ENCODE measurements around the gene CHRM2.

GRCh38 chr7:136877509-136877908 is 9.1 kb downstream of the CHRM2 start:
- TF ChIP-seq EP300 (IDR thresholded peaks at IDR 0.05): no peak
- TF ChIP-seq CTCF (IDR thresholded peaks at IDR 0.05): no peak

Data from sigmoid colon (tissue), 4 donors.